Keratinocyte (primary cell): ENCODE data around the gene FLII. TPM values are rescaled to one million over a fixed set of nuclear protein-coding genes. Genes with fewer than 3 reads are reported as not detected.
A peak's percentile ranks its signal among the peaks of the same experiment; 100 is the strongest.

Source experiments
- DNase-seq: peaks from one replicate; pipeline ENCODE4 v3.0.0-alpha.2; 2011; ENCODE audit warnings: low read depth, missing footprints, low spot score
- FAIRE-seq: peaks from 2 replicates; lab custom pipeline; 2011; peaks lifted over from hg19 to GRCh38; lab: Jason Lieb, UNC
- H2AFZ ChIP-seq: 2 replicates; pipeline ENCODE4 v1.6.0; 2012; ENCODE audit warnings: low read length, control low read depth, inconsistent platforms; ENCODE audit not compliant: control insufficient read depth
- H3K27ac ChIP-seq: 2 replicates; pipeline ENCODE4 v1.5.1; 2011; ENCODE audit warnings: low read length; ENCODE audit not compliant: control insufficient read depth, insufficient read depth
- H3K27me3 ChIP-seq: 3 replicates; pipeline ENCODE4 v1.6.0; 2011; ENCODE audit warnings: low read length; ENCODE audit not compliant: control insufficient read depth, insufficient read depth; ENCODE audit errors: extremely low read depth
- H3K36me3 ChIP-seq, 2 experiments: 2 replicates in 1 of 2; 3 replicates in 1 of 2; pipeline ENCODE4 v1.5.1; 2011; ENCODE audit warnings: low read length in 2 of 2, mild to moderate bottlenecking in 1 of 2; ENCODE audit not compliant: control insufficient read depth in 2 of 2, insufficient read depth in 2 of 2; ENCODE audit errors: extremely low read depth in 1 of 2
- H3K4me1 ChIP-seq: 3 replicates; pipeline ENCODE4 v1.5.1; 2011; ENCODE audit warnings: low read length; ENCODE audit not compliant: control insufficient read depth, insufficient read depth; ENCODE audit errors: extremely low read depth
- H3K4me2 ChIP-seq: 3 replicates; pipeline ENCODE4 v1.6.0; 2011; ENCODE audit warnings: low read depth, low read length; ENCODE audit not compliant: control insufficient read depth, insufficient read depth; ENCODE audit errors: extremely low read depth
- H3K4me3 ChIP-seq, 3 experiments: fragments of 200-600 bp in 1 of 3; sonication (generic) in 1 of 3; 2 replicates in 2 of 3; 3 replicates in 1 of 3; pipeline ENCODE4 v1.5.1; 2011 to 2016; ENCODE audit warnings: low read length in 3 of 3, mild to moderate bottlenecking in 3 of 3, control low read depth in 2 of 3, inconsistent platforms in 1 of 3, low read depth in 1 of 3, mixed read lengths in 1 of 3, mixed run types in 1 of 3, moderate library complexity in 1 of 3; ENCODE audit not compliant: control insufficient read depth in 2 of 3, insufficient read depth in 2 of 3; ENCODE audit errors: extremely low read depth in 1 of 3
- H3K79me2 ChIP-seq: 2 replicates; pipeline ENCODE4 v1.6.0; 2012; ENCODE audit warnings: low read length; ENCODE audit not compliant: control insufficient read depth, insufficient read depth
- H3K9ac ChIP-seq: 3 replicates; pipeline ENCODE4 v1.6.0; 2011; ENCODE audit warnings: low read length; ENCODE audit not compliant: control insufficient read depth, insufficient read depth; ENCODE audit errors: extremely low read depth
- H3K9me1 ChIP-seq: 3 replicates; pipeline ENCODE4 v1.6.0; 2011; ENCODE audit warnings: low read length; ENCODE audit not compliant: control insufficient read depth, insufficient read depth; ENCODE audit errors: extremely low read depth
- H3K9me3 ChIP-seq: 2 replicates; pipeline ENCODE4 v1.5.1; 2012; ENCODE audit warnings: low read depth, low read length; ENCODE audit not compliant: control insufficient read depth
- H4K20me1 ChIP-seq: 3 replicates; pipeline ENCODE4 v1.6.0; 2011; ENCODE audit warnings: low read length; ENCODE audit not compliant: control insufficient read depth, insufficient read depth; ENCODE audit errors: extremely low read depth
- CTCF ChIP-seq, 3 experiments: IDR thresholded peaks in 1 of 3; conservative IDR thresholded peaks in 1 of 3; optimal IDR thresholded peaks in 1 of 3; 2 replicates in 2 of 3; 3 replicates in 1 of 3; pipeline versions ENCODE3 to v1.5.1; 2011; ENCODE audit warnings: low read length in 3 of 3, mild to moderate bottlenecking in 3 of 3, moderate library complexity in 2 of 3, control low read depth in 1 of 3, inconsistent platforms in 1 of 3; ENCODE audit not compliant: insufficient read depth in 2 of 3; ENCODE audit errors: extremely low read depth in 1 of 3
- EZH2 ChIP-seq: IDR thresholded peaks from one replicate; pipeline ENCODE4 v1.6.1; 2012; ENCODE audit warnings: inconsistent platforms, mild to moderate bottlenecking, low read length, moderate library complexity
- dilution Hi-C: fragments of 300-500 bp; cut with MboI; formaldehyde crosslinking; loops from one replicate; pipeline ENCODE4 v1.7.0; 2020; ENCODE audit warnings: low sequenced_read_pairs; ENCODE audit not compliant: extremely low pct_ligation_motif_present
- polyA plus RNA-seq, 5 experiments: library from polyadenylated mRNA; depleted of rRNA in 3 of 5; stranded (reverse) in 3 of 5; stranded (forward) in 1 of 5; unstranded in 1 of 5; fragments of >200 nt; gene quantifications; 1 replicate in 1 of 5; 2 replicates in 3 of 5; 3 replicates in 1 of 5; pipeline versions ENCODE4 v1.2.1 to v1.2.3, GENCODE V29; 2011 to 2012; ENCODE audit warnings: missing spikeins in 2 of 5, low read depth in 1 of 5, low replicate concordance in 1 of 5

The FLII gene
- polyA plus RNA-seq, 1 donor (not counting 4 experiments of a cell fraction or from before 2014, with no cell fraction given) = 376 TPM

GRCh38 chr17:18256351-18256750, 2.2 kb downstream of the FLII start:
- H3K79me2 ChIP-seq = peaks cover 55% of the 10 kb centered on the region
- no peak for FAIRE-seq
- H3K27ac ChIP-seq = no peak overlapping the region
- DNase-seq = no peak
- peaks cover 4% of the 10 kb centered on the region for H3K9me1 ChIP-seq
- dilution Hi-C loops = no loop called here
- H3K36me3 ChIP-seq = peaks cover 46 to 49% of the 10 kb centered on the region in 2 experiments
- no peak for TF ChIP-seq CTCF (optimal IDR thresholded peaks at IDR 0.05 in 1 of 3, IDR thresholded peaks at IDR 0.05 in 1 of 3, conservative IDR thresholded peaks at IDR 0.05 in 1 of 3; ENCODE audit: extremely low read depth in 1 of 3, insufficient read depth in 2 of 3, low read length in 3 of 3)
- no peak for TF ChIP-seq EZH2
- peaks cover 27% of the 10 kb centered on the region for H3K4me1 ChIP-seq
- H3K9me3 ChIP-seq = no peaks in the 10 kb centered on the region
- H2AFZ ChIP-seq = no peak overlapping the region
- no peaks in the 10 kb centered on the region for H3K27me3 ChIP-seq
- H4K20me1 ChIP-seq = peaks cover 12% of the 10 kb centered on the region
- H3K4me2 ChIP-seq = peak overlapping the region; percentile 89
- H3K4me3 ChIP-seq = peak overlapping the region in 2 of 3 experiments; percentile 77 to 81
- no peak overlapping the region for H3K9ac ChIP-seq

GRCh38 chr17:18254888-18255649, 3.5 kb downstream of the FLII start:
- dilution Hi-C loops = no loop called here
- no peaks in the 10 kb centered on the region for H3K27me3 ChIP-seq
- H3K9me1 ChIP-seq = peaks cover 4% of the 10 kb centered on the region
- H2AFZ ChIP-seq = no peak overlapping the region
- no peak for TF ChIP-seq CTCF (optimal IDR thresholded peaks at IDR 0.05 in 1 of 3, IDR thresholded peaks at IDR 0.05 in 1 of 3, conservative IDR thresholded peaks at IDR 0.05 in 1 of 3; ENCODE audit: extremely low read depth in 1 of 3, insufficient read depth in 2 of 3, low read length in 3 of 3)
- TF ChIP-seq EZH2 = no peak
- no peak overlapping the region for H3K9ac ChIP-seq
- peaks cover 57 to 59% of the 10 kb centered on the region in 2 experiments for H3K36me3 ChIP-seq
- no peaks in the 10 kb centered on the region for H3K9me3 ChIP-seq
- DNase-seq = no peak
- peaks cover 12% of the 10 kb centered on the region for H4K20me1 ChIP-seq
- no peak for FAIRE-seq
- no peak overlapping the region for H3K27ac ChIP-seq
- H3K79me2 ChIP-seq = peaks cover 52% of the 10 kb centered on the region
- H3K4me1 ChIP-seq = peaks cover 23% of the 10 kb centered on the region
- no peak overlapping the region for H3K4me2 ChIP-seq
- H3K4me3 ChIP-seq = no peak overlapping the region
